Measurements from ENCODE around the gene TBX21.

The TBX21 gene

DNA sequence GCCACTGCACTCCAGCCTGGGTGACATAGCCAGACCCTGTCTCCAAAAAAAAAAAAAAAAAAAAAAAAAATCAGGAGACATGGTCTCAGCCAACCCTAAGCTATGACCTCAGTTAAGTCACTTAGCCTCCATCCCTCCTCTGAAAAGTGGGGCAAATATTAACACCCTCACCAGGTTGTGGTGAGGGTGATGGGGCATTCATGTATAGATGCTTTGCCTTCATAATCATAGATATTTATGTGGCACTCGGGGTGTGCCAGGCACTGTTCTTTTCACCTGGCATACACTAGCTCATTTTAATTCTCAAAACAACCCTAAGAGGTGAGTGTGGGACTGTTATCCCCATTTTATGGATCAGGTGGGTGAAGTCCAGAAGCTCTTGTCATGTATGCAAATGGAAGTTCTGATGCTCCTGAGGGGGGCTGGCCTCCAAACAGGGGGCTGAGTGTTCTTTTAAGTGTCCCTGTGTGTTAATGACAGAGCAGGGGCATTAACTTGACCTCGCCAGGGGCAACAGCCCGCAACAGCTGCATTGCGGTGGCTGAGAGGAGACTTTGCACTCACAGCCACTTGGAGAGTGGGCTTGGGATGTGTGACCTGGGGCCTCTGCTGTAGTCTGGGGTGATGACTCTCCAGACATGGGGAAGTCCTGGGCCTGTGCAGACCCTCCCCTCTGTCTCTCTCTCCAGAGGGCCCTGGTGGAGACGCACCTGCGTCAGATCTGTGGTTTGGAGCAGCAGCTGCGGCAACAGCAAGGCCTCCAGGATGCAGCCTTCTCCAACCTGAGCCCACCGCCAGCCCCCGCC lies 34.9 kb upstream of the TBX21 start:
- DNase-seq: no peak

DNA sequence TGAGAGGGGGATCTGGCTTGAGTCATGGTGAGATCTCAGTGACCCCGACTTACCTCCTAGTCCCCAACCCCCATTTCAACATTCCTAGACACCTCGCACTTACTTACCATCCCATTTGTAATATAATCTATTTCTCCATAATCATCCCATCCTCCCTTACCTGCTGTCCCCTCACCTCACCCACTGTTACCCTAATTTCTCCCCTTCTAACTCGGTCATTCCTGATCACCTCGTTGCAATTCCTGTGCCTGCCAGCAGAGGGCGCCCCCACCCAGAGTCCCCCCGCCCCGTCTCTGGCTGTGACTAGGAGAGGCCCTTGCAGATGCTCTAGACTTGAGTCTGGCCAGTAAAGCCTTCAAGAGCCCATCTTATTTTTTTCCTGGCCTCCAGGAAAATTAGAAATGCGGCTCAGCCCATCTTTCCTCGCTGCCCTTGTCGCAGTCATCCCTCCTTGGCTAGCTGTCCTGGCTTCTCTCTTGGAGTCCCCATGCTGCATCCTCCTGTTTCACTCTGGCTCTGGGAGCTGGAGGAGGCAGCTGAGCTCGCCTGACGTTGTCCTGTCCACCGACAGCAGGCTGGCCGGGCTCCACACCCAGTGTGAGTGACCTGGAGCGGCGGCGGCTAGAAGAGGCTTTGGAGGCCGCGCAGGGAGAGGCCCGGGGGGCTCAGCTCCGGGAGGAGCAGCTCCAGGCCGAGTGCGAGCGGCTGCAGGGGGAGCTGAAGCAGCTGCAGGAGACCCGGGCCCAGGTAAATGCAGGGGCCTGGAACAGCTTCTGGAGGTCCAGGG lies 34.1 kb upstream of the TBX21 start:
- peak; percentile 85 for DNase-seq

DNA sequence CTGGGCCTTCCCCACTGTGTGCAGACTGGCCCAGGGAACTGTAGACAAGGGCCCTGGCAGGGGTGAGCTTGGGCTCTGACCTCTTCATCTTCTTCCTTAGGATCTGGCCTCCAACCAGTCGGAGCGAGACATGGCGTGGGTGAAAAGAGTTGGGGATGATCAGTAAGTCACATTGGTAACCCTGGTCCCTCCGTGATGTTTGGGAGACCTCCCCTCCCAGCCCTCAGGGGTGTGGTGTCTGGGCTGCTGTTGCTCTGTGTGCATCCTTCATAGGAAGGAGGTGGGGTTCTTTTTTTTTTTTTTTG lies 33.5 kb upstream of the TBX21 start:
- no peak for DNase-seq

DNA sequence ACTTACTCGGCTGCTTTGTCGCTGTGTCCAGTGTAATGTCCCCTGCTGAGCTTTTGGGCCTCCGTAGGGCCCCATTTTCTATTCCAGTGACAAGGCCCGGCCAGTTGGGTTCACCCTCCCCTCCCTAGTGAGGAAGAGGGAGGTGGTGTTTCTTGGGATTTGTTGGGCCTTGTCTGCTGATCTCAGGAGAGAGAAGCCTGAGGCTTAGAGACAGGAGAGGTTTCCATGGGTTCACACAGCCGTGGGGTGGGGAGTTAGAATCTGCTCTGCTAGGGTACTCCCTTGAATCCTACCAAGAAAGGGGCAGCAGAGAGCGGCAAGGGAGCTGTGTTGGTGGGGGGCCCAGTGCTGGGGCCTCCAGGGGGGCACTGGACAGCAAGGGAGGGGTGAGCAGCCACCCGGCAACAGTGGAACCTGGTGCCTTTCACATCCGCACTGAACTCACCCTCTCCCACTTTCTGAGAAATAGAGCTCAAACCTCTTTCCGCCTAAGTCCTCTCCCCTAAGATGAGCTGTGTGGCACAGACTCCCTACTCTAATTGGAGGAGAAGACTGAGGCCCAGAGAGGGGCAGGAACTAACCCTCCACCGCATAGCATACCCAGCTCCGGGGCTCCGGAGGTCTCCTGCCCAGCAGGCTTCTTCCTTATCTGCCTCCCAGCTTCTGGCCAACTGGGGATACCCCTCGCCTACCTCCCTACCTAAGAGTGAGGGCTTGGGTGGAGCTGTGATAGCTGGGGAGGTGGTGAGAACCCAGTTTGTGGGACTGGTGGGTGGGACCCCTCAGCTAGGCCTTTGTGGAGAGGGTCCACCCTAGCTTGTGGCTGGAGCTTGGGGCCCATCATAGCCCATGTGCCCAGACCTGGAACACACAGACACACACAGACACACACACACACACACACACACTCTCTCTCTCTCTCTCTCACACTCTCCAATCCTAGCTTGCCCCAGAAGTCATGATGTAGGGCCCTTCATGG lies 32.3 kb upstream of the TBX21 start:
- DNase-seq: no peak

DNA sequence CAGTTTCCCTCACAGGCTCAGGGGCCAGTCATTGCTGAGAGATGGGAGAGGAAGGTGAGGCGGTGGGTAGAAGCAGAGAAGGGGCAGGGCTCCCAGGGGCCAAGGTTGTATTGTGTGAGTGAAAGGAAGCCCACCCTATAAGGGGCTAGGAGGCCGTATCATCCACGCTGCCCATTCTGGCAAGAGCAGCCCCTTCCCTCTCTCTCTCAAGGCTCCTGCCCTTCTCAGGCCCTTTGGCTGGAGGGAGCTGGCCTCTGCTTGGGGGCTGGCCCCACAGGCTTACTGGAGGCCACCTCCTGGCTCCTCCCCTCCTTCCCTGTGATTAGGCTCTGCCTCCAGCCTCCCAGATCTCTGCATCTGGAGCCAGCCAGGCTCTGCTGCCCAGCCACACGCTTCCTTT lies 31.4 kb upstream of the TBX21 start:
- no peak for DNase-seq

DNA sequence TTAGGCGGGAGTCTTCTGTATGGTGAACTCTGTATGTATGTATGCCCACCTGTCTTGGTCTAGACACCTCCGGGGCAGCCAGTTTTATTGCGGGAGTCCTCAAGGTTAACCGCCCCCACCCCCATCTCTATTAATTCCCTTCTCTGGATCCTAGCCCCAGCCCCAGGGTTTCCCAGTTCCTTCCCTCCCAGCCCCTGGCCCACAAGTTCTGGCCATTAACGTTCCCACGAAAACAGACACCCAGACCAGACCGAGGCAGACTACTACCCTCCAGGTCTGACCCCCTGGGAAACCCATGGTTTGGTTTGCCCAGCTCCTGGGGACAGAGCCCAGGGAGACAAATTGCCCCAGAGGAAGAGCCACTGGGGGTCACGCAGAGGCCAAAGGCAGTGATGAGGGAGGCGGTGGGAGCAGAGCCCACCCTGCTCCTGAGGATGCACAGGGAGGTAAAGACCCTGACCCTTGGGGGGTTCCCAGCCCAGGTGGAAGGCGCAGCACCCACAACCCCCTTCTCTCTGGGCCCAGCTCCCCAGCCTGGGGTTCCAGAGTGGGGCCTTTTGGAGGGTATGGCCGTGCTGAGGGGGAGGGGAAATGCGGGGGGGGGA lies 30.5 kb upstream of the TBX21 start:
- no peak for DNase-seq

DNA sequence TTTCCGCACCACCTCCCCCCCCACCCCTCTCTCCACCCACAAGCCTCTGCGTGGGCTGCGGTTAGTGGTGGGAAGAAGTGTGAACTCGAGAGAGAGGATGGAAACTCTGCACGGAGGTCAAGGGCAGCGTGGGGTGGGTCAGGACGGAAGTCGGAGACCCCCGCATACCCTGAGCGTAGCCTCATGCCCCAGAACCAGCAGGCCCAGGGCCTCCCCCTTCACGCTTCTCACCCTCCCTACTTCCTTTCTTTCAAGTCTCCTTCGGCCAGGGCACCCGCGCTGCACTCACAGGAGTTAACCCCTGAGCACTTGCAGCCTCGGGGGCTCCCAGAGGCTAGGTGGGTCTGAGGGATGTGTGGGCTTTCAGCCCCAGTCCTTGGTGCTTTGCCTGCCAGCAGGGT lies 29.8 kb upstream of the TBX21 start:
- peak; percentile 44 for DNase-seq

DNA sequence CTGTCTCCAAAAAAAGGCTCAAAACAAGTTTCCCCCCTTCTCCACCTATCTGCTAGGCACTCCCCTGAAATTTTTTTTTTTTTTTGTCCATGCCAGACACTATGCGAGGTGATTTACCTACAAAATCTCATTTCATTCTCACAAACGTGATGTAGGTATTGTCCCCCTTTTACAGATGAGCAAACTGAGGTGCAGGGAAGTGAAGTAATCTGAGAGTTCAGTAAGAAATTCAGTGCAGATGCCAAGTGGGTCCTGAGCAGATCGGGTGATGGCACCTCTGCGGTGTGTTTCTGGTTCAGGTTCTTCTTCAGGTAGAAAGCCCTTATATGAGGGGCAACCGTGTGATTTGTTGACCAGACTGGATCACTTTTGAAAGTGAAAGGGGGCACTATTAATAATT lies 29.4 kb upstream of the TBX21 start:
- no peak for DNase-seq

DNA sequence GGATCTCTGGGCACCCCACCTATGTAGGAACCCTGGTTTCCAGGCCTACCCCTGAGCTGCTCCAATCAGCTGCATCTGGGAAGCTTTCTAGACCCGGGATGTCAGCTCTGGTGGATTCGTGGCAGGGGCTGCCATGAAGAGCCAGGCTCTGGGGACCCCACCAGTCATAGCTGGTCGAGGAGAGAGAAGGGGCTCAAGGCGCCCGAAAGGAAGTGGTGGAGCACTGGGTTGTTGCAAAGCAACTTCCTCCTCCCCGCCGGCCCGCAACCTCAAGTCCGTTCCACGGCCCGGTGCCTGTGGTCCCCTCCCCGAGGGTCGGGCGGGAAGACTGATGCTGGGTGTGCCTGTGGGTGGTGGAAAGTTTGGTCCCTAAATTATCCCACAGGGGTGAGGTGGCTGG lies 28.9 kb upstream of the TBX21 start:
- DNase-seq: no peak

DNA sequence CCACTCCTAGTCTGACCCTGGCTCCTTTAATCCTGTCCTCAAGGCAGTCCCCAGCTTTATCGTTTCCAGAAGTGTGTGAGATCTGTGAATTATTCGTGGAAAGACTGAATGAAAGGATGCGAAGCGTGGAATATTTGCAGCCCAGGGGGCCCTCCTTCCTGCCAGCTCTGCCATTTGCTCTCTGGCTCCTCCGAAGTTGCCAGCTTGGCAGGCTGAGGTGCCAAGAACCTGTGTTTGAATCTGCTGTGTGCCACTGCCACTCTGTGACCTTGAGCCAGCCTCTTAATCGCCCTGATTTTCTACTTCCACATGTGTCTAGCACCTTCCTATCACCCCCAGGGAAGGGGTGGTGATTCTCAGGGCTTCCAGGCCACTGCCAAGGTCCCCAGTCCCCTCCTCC lies 28.3 kb upstream of the TBX21 start:
- no peak for DNase-seq

DNA sequence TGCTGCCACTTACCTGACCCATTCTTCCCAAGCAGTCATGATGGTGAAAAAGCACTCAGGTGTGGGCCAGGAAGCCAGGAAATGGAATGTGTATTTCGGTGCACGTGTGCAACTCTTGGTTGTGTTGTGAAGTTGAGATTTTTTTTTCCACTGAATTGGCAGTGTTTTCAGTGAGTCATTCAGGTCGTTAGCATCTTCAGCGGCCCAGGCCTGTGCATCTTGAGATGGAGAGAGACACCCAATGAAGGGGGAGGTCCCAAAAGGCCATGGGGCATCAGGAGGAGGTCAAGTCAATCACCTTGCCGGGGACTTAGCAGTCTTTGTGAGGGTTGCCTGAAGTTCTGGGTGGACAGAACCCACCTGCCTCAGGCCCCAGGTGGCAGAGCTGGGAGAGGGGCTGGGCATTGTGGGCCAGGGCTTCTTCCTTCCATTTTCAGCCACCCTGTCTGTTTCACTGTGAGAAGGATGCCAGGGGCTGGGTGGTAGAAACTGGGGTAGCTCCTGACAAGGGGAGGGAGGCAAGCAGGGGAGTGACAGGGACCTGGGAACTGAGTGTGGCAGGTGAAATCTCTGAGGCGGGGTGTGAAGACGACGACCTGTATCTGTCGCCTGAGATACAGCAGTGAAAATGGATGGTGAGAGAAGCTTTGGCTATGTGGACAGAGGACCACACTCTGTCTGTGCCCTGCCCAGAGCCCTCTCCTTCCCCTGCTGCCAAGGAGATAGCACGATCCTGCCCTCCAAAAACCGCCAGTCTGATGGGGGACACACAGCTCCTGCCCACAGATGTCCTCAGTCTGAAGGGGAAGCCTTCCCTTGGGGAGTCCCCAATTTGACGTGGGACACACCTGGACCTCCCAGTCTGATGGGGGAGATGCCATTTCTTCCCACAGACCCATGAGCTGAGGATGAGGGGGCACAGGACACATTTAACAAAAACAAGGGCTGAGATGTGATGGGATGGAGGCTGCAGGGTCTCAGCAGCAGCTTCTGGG lies 27.2 kb upstream of the TBX21 start:
- DNase-seq: peak; percentile 69

DNA sequence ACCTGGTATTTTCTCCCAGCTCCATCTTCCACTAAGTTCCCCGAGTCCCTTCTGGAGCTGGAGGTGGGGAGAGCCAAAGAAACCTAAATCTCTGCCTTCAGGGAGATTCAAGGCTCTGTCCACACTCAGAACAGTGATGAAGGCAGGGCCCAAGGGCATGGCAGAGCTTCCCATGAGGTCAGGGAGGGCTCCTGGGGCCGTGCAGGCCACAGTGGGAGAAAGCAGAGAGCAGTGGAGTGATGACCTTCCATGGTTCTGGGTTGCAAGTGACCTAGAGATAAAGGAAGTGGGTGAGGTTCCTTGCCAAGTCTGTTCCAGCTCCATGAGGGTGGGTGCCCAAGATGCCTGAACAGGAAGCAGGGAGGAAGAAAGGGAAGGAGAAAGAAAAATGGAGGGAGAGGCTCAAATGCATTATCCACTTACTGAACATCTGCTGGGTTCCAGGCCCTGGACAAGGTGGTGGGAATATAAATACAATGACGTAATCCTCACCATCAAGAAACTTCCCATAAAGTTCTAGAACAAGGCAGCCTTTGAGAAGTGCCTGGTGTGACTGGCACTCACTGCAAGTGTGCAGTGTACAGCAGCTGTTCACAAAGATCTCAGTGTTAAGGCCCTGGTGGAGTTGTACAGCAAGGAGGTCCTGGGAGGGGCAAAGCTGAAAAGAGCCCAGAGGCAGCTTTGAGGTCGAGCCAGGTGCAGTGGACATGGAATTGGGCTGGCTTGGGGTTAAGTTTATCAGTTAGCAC lies 25.8 kb upstream of the TBX21 start:
- no peak for DNase-seq

DNA sequence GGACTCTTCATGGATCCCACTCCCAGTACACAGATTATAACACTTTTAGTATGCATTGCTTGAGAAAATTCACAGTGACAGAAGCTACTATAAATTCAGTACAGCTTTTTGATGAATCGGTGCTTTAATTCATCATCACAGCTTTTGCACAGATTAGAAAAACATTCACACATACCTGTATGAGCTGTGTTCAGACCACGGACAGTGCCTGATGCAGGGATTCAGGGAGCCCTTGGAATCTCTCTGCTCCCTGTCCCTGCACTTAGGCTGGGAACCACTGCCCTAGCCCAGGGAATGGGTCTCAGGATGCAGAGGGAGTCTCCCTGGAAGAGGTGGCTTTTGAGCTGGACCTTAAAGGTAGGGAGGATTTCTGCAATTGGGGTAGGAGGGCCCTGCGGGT lies 25.2 kb upstream of the TBX21 start:
- no peak for DNase-seq

DNA sequence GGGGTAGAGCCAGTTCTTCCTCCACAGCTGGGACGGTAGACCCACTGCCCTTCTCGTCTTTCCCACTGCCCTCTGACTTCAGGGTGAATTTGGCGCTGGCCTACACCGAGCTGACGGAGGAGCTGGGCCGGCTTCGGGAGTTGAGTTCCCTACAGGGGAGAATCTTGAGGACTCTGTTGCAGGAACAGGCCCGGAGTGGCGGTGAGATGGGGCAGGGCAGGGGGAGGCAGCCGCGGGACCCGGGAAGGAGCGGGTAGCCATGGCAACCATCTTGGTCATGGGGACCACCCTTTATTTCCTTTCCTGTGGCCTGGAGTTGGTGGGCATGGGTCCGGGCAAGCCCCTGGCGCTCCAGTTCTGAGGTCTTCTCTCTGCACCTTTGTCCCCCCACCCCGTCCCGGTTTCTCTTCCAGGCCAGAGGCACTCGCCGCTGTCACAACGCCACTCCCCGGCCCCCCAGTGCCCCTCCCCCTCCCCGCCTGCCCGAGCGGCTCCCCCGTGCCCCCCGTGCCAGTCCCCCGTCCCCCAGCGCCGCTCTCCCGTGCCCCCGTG lies 24.6 kb upstream of the TBX21 start:
- DNase-seq: no peak

DNA sequence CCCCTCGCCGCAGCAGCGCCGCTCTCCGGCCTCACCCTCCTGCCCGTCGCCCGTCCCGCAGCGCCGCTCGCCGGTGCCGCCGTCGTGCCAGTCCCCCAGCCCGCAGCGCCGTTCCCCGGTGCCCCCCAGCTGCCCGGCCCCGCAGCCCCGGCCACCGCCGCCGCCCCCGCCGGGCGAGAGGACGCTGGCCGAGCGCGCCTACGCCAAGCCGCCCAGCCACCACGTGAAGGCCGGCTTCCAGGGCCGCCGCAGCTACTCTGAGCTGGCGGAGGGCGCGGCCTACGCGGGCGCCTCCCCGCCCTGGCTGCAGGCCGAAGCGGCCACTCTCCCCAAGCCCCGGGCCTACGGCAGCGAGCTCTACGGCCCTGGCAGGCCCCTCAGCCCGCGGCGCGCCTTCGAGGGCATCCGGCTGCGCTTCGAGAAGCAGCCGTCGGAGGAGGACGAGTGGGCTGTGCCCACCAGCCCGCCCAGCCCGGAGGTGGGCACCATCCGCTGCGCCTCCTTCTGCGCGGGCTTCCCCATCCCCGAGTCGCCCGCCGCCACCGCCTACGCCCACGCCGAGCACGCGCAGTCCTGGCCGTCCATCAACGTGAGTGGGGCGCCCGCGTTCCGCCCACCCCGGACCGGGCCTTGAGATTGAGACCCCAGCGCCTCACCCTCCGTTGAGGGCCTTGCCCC lies 24.0 kb upstream of the TBX21 start:
- DNase-seq: no peak

DNA sequence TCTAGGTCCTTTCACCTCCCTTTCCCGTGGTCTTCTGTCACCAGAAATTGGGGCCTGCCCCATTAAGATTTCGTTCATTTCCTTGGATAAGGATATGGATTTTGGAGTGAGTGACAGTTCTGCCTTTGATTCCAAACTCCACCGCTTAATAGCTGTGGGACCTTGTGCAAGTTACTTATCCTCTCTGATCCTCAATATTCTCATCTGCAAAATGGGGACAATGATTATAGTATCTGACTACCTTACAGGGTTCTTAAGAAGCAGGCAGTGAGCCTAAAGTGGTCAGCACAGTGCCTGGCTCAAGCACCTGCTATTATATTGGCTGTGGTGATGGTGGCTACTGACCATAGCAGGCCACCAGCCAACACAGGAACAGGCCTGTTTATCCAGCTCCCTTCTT lies 23.4 kb upstream of the TBX21 start:
- no peak for DNase-seq

DNA sequence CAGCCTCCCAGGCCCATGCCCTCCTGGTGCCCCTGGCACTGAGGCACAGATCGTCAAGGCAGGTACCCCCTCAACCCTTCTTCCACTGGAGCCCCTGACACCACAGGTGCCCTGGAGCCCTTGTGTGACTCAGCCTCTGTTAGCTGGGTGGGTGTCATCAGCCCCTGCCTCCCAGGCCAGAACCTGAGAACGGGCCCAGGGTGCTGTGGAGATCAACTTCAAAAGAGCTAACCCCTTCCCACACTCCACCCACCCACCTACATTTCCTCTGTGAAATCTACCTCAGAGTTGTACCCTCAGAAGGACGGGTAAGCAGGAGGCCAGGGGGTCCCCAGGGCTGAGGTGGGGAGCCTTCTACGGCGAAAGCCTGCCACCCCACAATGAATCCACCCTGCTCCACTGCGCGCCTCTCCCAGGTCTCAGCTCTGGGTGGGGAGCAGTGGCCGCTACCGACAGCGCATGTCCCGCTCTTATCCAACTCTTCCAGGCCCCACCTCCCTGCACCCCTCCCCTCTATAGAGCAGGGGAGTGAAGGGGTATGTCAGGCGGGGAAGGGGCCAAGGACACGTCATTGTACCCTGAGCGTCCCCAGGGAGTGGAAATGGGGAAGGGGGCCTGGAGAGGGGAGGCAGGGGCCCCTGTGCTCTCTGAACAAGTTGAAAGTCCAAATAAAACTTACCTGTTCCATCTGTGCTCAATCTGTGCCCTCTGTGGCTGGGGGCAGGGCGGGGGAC lies 21.5 kb upstream of the TBX21 start:
- DNase-seq: no peak

DNA sequence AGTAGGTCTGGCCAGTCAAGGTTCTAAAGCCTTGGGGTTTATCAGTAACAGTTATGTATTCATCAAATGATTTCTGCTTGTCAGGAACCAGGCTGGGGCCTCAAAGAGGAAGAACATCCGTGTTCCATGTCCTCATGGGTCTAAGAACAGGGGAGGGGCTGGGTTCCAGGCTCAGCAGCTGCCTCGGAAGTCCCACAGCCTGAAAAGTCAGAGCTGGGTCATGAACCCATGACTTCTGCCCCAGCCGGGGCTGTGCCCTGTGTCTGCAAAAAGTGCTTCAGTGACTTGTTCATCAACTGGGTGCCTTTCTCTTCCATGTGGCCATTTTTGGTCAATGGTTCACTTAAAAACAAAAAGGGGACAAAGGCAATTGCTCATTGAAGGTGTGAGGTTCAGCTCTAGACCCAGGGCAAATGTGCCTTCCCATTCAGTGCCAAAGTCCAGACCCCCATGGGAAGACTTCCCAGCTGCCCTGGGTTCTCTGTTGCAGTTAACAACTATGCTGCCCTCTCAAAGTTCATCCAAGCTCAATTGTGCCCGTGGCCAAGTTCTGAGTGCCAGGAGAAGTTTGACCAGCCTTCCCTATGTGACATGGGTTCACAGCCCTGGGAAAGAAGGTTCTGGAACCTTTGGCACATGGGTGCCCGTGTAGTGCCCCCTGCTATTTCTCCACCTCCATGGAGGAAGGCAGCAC lies 20.6 kb upstream of the TBX21 start:
- no peak for DNase-seq

Data from stimulated activated CD4-positive, alpha-beta T cell treated with anti-CD3 and anti-CD28 coated beads, Interleukin-1b, Interleukin-23, amount 100 ng/mL, for 48 hours (primary cell).